GM19467 (cell line): ENCODE data around the gene ATXN1L.
"Not testable (repeated sequence)": the region's sequence is repeated elsewhere in the genome, so short reads cannot be mapped to it uniquely, and the experiment has no call there.

ENCODE experiments used
- ATAC-seq: cut with Tn5 transposase; IDR thresholded peaks from one replicate; pipeline ENCODE4 v1.9.1; 2021; ENCODE audit warnings: mild to moderate bottlenecking, moderate library complexity; ENCODE audit not compliant: unreplicated experiment

ATXN1L gene

DNA sequence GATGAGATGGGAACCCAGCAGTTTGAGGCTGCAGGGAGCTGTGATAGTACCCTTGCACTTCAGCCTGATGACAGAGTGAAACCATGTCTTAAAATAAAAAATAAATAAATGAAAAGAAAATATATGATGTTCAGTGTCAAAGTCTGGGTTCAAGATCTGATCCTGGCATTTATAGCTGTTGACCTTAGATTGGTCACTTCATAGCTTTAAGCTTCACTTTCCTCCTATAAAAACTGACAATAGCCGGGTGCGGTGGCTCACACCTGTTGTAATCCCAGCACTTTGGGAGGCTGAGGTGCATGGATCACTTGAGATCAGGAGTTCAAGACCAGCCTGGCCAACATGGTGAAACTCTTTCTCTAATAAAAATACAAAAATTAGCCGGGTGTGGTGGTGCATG lies 43.4 kb downstream of the ATXN1L start:
- no peak for ATAC-seq

DNA sequence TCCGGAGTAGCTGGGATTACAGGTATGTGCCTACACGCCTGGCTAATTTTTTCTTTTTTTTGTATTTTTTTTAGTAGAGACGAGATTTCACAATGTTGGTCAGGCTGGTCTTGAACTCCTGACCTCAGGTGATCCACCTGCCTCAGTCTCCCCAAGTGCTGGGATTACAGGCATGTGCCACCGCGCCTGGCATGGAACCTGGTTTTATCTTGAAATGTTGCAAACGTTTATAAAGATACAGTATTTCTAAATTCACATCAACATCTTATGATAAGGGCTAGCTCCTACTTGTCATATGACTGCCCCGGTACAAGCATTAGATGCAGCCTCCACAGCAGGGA lies 48.1 kb downstream of the ATXN1L start:
- no peak for ATAC-seq

DNA sequence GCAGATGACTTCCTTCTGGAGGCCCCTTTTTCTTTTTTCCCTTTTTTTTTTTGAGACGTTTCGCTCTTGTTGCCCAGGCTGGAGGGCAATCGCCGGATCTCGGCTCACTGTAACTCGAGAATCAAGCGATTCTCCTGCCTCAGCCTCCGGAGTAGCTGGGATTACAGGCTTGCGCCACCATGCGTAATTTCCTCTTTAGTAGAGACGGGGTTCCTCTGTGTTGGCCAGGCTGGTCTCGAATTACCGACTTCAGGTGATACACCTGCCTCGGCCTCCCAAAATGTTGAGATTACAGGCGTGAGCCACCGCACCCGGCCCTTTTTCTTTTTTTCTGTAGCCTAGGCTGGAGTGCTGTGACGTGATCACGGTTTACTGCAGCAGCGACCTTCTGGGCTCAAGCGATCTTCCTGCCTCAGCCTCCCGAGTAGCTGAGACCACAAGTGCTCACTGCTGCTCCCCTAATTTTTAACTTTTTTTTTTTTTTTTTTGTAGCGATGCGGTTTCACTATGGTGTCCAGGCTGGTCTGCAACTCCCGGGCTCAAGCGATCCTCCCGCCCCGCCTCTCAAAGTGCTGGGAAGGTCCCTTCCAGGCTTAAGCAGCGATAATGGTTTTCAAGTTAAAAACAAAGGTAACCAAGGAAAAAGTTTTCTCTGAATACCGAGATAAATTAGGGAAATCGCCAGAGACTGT lies 48.6 kb downstream of the ATXN1L start:
- peak; percentile 20 for ATAC-seq

- peak; percentile 80 for ATAC-seq
These were observed 49.3 kb downstream of the ATXN1L start, which contains the start of gene IST1 for GRCh38 chr16:71894921-71895678. TSS of gene IST1 (plus strand) at chr16:71895531. CDS start at chr16:71915641, 20,110 bp downstream.

DNA sequence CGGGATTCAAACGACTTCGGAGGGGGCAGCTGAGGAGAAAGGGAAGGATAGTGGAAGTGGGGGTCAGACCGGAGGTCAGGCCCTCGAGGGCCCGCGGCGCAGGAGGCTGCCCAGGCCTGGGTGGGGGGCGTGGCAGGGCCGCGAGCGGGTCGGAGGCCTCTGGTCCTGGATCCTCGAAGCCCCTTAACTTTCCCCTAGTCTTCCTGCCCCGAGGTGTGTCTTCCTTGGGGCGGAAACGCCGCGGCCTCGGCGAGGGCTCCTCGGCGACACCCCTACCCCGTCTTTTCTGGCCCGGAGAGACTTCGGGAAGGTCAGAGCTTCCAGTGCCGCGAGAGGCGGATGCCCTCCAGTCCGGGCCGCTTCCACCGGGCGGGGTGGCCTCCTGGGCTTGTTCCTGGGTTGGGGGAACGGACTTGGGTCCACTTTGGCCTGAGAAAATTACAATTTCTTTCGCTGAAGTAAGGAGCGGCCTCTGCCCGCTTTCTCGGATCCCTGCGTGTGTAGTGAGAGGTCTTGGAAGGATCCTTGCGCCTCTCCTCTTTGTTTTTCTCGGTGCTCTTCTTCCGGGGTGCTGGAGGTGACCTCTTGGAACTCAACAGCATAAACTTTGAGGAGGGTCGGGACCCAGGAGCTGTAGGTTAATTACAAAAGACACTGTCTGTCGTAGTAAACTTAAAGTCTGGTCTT lies 50.0 kb downstream of the ATXN1L start:
- peak; percentile 22 for ATAC-seq

- no peak for ATAC-seq
These were observed 51.1 kb downstream of the ATXN1L start for GRCh38 chr16:71896764-71897368.

- ATAC-seq: no peak
These were observed 53.4 kb downstream of the ATXN1L start for GRCh38 chr16:71899171-71899570.

DNA sequence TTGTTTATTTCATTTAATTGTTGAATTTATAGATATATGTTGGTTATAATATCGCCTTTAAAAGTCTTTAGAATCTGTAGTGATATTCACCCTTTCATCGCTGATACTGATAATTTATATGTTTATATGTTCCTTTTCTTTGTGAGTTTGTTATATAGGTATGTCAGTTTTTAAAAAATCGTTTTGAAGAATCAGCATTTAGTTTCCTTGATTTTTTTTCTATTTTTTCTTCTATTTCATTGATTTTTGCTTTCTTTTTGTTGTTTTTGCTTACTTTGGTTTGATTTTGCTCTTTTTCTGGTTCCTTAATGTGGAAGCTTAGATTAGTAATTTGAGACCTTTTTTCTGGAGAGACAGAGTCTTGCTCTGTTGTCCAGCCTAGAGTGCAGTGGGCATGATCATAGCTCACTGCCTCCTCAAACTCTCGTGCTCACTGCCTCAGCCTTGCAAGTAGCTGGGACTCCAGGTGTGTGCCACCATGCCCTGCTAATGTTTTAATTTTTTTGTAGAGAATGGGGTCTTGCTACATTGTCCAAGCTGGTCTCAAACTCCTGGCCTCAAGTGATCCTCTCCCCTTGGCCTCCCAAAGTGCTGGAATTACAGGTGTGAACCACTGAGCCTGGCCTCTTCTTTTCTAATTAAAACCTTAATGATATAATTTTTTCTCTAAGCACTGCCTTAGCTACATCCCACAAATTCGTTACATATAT lies 57.0 kb downstream of the ATXN1L start:
- ATAC-seq: no peak

- ATAC-seq: no peak
These were observed 57.8 kb downstream of the ATXN1L start for GRCh38 chr16:71903608-71904007.

- no peak for ATAC-seq
These were observed 58.5 kb downstream of the ATXN1L start for GRCh38 chr16:71904239-71904638.

DNA sequence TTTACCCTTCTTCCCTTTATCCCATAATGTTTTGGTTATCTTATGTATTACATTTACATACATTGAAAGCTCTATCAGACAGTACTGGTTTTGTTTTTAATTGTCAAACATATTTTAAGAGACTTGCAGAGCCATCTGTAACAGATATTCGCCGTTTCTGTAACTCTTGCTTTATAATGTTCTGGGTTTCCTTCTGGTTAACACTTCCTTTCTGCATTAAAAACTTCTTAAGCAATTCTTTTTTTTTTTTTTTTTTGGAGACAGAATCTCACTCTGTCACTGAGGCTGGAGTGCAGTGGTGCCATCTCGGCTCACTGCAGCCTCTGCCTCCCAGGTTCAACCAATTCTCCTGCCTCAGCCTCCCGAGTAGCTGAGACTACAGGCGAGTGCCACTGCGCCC lies 60.0 kb downstream of the ATXN1L start:
- not testable (repeated sequence) for ATAC-seq
